ENCODE measurements around the gene RTF1. TPM values are rescaled to one million over a fixed set of nuclear protein-coding genes. Genes with fewer than 3 reads are reported as not detected.

RTF1 gene
- total RNA-seq, 1 donor from 2014 or later, result 73.8 TPM

DNA sequence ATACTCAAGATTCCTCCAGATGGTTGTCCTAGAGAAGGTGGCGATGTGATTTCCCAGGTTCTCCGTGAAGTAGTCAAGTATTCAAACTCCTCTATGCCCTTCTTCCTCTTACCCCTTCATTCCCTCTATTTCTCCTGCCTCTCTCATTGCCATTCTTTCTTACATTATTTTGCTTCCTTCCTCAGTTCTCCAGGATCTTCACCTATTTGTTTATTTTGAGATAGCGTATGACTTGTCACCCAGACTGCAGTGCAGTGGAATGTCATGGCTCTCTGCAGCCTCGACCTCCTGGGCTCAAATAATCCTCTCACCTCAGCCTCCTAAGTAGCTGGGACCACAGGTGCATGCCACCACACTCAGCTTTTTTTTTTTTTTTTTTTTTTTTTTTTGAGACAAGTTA, 75.0 kb downstream of the RTF1 start:
- H4K20me1 ChIP-seq (ENCODE audit: low read depth), result peaks cover 28% of the 10 kb centered on the region
- H3K4me2 ChIP-seq, result no peak overlapping the region
- Mint-ChIP-seq H3K4me1 (peaks cover 21% of the 10 kb centered on the region), H3K4me3 (peak overlapping the region; percentile 16), H3K36me3 (peaks cover under 1% of the 10 kb centered on the region), H3K27me3 (ENCODE audit: insufficient read depth, low read depth) (peaks cover 38% of the 10 kb centered on the region), H3K9me3 (no peaks in the 10 kb centered on the region), H3K27ac (no peak overlapping the region)
- peaks cover 71% of the 10 kb centered on the region for H3K27me3 ChIP-seq
- H3K4me3 ChIP-seq, result no peak overlapping the region
- no peaks in the 10 kb centered on the region for H3K36me3 ChIP-seq
- peaks cover 34% of the 10 kb centered on the region for H3F3A ChIP-seq (ENCODE audit: low read depth)
- TF ChIP-seq, protein P1, sequence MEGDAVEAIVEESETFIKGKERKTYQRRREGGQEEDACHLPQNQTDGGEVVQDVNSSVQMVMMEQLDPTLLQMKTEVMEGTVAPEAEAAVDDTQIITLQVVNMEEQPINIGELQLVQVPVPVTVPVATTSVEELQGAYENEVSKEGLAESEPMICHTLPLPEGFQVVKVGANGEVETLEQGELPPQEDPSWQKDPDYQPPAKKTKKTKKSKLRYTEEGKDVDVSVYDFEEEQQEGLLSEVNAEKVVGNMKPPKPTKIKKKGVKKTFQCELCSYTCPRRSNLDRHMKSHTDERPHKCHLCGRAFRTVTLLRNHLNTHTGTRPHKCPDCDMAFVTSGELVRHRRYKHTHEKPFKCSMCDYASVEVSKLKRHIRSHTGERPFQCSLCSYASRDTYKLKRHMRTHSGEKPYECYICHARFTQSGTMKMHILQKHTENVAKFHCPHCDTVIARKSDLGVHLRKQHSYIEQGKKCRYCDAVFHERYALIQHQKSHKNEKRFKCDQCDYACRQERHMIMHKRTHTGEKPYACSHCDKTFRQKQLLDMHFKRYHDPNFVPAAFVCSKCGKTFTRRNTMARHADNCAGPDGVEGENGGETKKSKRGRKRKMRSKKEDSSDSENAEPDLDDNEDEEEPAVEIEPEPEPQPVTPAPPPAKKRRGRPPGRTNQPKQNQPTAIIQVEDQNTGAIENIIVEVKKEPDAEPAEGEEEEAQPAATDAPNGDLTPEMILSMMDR (IDR thresholded peaks at IDR 0.05), result no peak
- TF ChIP-seq EZH2phosphoT487 (IDR thresholded peaks at IDR 0.05) (no peak), EZH2 (IDR thresholded peaks at IDR 0.05) (no peak)
- no peak overlapping the region for H3K9ac ChIP-seq
- H3K4me1 ChIP-seq, result peaks cover 10% of the 10 kb centered on the region
- H3K79me2 ChIP-seq (ENCODE audit: low read depth), result no peaks in the 10 kb centered on the region
- H2AFZ ChIP-seq (replicated peaks), result no peak overlapping the region
- no peak for DNase-seq (ENCODE audit: low spot score)
- no peak overlapping the region for H3K27ac ChIP-seq
- H3K9me3 ChIP-seq (ENCODE audit: low read depth), result no peaks in the 10 kb centered on the region

- peaks cover 36% of the 10 kb centered on the region for H4K20me1 ChIP-seq (ENCODE audit: low read depth)
- Mint-ChIP-seq H3K27ac (no peak overlapping the region), H3K27me3 (ENCODE audit: insufficient read depth, low read depth) (peaks cover 46% of the 10 kb centered on the region), H3K4me1 (peaks cover 21% of the 10 kb centered on the region), H3K9me3 (no peaks in the 10 kb centered on the region), H3K4me3 (peak overlapping the region; percentile 83), H3K36me3 (no peaks in the 10 kb centered on the region)
- peak overlapping the region; percentile 79 for H3K4me2 ChIP-seq
- peak overlapping the region; percentile 63 for H3K4me3 ChIP-seq
- DNase-seq (ENCODE audit: low spot score), result peak; percentile 82
- H3K27me3 ChIP-seq, result peaks cover 79% of the 10 kb centered on the region
- H3K79me2 ChIP-seq (ENCODE audit: low read depth), result no peaks in the 10 kb centered on the region
- peak overlapping the region; percentile 83 for H2AFZ ChIP-seq (replicated peaks)
- no peak overlapping the region for H3K9ac ChIP-seq
- no peaks in the 10 kb centered on the region for H3K36me3 ChIP-seq
- H3K9me3 ChIP-seq (ENCODE audit: low read depth), result no peaks in the 10 kb centered on the region
- TF ChIP-seq EZH2phosphoT487 (IDR thresholded peaks at IDR 0.05) (no peak), EZH2 (IDR thresholded peaks at IDR 0.05) (no peak)
- TF ChIP-seq, protein P1 (IDR thresholded peaks at IDR 0.05), result no peak
- H3F3A ChIP-seq (ENCODE audit: low read depth), result peaks cover 34% of the 10 kb centered on the region
- H3K27ac ChIP-seq, result no peak overlapping the region
- peaks cover 10% of the 10 kb centered on the region for H3K4me1 ChIP-seq
These were observed 75.8 kb downstream of the RTF1 start for GRCh38 chr15:41492597-41493204.

- DNase-seq (ENCODE audit: low spot score), result peak; percentile 80
- peak within 1 kb of the TSS; percentile 63 for H3K4me3 ChIP-seq
- Mint-ChIP-seq H3K36me3 (no peaks in the 10 kb centered on the region), H3K27me3 (ENCODE audit: insufficient read depth, low read depth) (peaks cover 49% of the 10 kb centered on the region), H3K27ac (no peak within 1 kb of the TSS), H3K4me3 (peak within 1 kb of the TSS; percentile 83), H3K4me1 (peaks cover 17% of the 10 kb centered on the region), H3K9me3 (no peaks in the 10 kb centered on the region)
- peak within 1 kb of the TSS; percentile 83 for H2AFZ ChIP-seq (replicated peaks)
- H4K20me1 ChIP-seq (ENCODE audit: low read depth), result peaks cover 39% of the 10 kb centered on the region
- no peaks in the 10 kb centered on the region for H3K36me3 ChIP-seq
- no peak for TF ChIP-seq EZH2 (IDR thresholded peaks at IDR 0.05)
- TF ChIP-seq, protein P1 (IDR thresholded peaks at IDR 0.05), result no peak
- no peak for TF ChIP-seq EZH2phosphoT487 (IDR thresholded peaks at IDR 0.05)
- H3K4me2 ChIP-seq, result peak within 1 kb of the TSS; percentile 79
- peaks cover 86% of the 10 kb centered on the region for H3K27me3 ChIP-seq
- no peak within 1 kb of the TSS for H3K9ac ChIP-seq
- no peaks in the 10 kb centered on the region for H3K79me2 ChIP-seq (ENCODE audit: low read depth)
- H3K4me1 ChIP-seq, result peaks cover 10% of the 10 kb centered on the region
- H3K27ac ChIP-seq, result no peak within 1 kb of the TSS
- peaks cover 34% of the 10 kb centered on the region for H3F3A ChIP-seq (ENCODE audit: low read depth)
- H3K9me3 ChIP-seq (ENCODE audit: low read depth), result no peaks in the 10 kb centered on the region
These were observed 76.5 kb downstream of the RTF1 start, which contains the start of gene ITPKA for GRCh38 chr15:41493205-41493901. ITPKA (plus strand) TSS chr15:41493874; CDS start chr15:41493928, 54 bp downstream.

Measured in neural progenitor cell (in vitro differentiated cells).